Left forelimb (tissue), 1 donor: ENCODE data around the gene RPL38.
A peak's percentile ranks its signal among the peaks of the same experiment; 100 is the strongest.

ENCODE experiments used
- DNase-seq: peaks from one replicate; pipeline ENCODE4 v3.0.0-alpha.2; 2018; ENCODE audit warnings: low spot score

RPL38 gene

DNA sequence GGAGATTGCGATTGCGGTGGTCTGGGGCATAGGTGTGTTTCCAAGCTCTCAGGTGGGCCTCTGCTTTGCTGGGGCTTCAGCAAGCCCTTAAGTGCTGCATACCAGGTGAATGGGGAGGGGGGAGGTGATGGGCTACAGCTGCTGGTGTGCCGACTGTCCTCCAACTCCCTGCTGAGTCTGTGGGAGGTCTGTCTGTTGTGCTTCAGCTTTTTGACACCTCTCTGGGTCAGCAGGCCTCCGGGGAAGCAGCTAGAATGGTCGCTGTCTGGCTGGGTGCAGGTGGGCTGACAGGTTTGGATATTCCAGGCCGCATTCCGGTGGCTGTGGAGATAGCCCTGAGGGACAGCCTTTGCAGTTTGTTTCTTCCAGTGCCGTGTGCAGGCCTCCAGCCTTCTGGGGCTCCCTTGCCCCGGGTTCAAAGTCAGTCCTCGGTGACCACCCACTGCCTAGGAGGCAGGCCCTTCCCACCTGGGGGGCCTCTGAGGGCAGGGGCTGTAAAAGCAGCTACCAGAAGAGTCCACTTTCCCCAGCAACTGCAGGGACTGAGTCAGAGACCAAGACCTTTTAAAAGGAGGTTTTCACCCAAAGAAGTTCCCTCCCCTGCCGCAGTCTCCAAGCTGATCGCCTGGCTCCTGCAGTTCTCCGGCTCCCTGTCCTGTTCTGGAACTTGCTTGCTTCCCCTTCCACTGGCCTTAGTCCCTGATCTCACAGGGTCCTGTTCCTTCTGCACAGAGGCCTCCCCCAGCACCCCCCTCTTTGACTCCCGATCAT, 7.8 kb downstream of the RPL38 start:
- DNase-seq = no peak

DNA sequence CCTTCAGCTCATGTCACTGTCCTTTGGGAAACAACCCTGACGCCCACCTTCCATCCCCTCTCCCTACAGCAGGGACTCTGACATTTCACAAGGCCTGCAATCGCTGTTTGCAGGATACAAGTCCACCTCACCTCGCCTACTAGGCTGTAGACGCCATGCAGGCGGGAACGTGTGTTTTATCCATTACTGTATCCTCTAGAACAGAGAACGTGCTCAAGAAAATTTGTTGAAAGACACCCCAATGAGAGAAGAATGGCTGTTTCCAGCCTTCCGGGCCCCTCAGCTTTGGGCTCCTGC, 8.4 kb downstream of the RPL38 start:
- DNase-seq = no peak

DNA sequence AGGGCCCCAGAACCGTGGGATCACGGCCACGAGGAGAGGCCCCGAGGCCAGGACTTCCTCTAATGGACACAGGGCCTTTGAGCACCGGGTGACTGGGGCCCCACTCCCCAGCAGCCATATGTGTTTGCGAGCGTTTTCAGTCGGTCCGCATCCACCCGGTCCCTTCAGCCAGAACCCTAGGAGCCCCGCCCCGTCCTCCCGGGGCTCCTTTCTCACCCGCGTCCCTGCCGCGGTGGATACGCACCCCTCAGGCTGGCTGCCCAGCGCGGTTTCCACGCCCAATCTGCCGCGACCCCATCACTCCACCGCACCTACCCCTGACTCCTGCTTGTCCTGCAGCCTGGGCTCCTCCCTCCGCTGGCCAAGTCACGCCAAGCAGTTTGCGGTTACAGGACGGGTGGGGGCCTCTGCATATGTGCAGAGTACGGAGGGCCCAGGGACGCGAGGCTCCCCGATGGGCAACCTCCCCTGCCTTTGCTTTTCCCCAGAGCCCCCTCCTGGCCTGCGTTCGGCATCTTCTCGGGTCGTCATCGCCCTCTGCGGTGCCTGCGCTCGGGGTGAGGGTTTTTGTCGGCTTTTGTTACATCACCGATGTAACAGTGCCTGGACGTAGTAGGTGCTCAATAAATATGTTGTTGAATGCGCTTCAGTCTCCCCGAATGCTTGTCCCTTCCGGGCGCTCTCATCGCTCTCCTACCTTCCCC, 8.9 kb downstream of the RPL38 start:
- DNase-seq = no peak

DNA sequence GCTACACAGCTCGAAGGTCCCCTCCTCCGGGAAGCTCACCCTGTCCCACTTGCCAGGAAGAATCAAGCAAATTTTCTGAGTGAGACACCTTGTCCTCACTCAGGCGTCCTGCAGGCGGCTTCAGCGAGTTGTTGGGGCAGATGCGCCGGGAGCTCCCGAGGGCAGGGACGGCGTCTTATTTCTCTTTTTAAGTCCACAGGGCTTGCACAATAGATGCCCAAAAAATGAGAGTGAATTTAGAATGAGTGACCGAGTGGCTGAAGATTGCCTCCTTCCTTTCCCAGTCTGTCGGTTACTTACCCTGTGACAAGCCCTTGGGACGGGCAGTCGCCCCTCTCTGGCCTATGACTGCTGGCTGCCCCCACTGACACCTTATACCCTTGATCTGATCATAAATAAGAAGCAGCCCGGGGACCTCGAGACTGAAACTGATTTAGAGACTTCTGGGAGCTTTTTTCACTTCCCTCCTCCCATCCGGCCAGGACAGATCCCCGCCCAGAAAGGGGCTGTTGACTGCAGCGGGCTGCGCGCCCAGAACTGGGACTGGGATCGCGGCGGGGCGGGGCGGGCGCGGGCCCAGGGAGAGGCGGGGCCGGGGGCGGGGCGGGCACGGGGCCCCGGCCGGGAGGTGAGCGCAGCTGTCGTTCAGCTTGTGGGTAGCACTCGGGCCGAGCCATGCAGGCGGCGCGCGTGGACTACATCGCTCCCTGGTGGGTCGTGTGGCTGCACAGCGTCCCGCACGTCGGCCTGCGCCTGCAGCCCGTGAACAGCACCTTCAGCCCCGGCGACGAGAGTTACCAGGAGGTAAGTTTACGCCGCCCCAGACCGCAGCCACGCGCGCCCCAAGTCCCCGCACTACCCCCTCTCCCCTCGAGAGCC, 9.7 kb downstream of the RPL38 start, which contains the start of gene TTYH2:
Gene TTYH2, plus strand, starts transcription at position 659 of the 879 bp plus-strand sequence. Its CDS starts 17 bp downstream, at position 676.
- peak; percentile 95 for DNase-seq

DNA sequence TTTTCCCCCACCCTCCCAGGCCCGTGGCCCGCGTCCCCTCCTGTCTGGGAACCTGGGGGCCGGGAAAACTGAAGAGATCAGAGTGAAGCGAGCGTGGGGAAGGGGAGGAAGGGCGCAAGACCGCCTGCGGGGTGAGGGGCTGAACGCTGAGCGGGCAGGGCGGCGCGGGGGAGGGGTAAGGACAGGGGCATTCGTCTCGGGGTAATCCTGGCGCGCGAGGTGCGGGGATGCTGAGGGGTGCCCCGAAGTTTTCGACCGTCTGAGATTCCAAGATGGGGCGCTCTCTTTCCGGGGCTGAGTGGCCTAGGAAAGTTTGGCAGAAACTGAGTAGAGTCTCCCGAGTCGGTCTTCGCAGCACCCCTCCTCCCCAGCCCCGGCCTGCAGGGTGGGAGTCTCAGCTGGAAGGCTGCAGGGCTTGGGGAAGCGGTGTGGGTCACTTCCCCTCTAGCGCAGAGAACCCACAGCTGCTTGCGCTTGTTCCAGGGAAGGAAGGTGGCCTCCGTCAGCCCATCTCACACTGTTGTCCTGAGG, 10.4 kb downstream of the RPL38 start:
- DNase-seq = no peak

DNA sequence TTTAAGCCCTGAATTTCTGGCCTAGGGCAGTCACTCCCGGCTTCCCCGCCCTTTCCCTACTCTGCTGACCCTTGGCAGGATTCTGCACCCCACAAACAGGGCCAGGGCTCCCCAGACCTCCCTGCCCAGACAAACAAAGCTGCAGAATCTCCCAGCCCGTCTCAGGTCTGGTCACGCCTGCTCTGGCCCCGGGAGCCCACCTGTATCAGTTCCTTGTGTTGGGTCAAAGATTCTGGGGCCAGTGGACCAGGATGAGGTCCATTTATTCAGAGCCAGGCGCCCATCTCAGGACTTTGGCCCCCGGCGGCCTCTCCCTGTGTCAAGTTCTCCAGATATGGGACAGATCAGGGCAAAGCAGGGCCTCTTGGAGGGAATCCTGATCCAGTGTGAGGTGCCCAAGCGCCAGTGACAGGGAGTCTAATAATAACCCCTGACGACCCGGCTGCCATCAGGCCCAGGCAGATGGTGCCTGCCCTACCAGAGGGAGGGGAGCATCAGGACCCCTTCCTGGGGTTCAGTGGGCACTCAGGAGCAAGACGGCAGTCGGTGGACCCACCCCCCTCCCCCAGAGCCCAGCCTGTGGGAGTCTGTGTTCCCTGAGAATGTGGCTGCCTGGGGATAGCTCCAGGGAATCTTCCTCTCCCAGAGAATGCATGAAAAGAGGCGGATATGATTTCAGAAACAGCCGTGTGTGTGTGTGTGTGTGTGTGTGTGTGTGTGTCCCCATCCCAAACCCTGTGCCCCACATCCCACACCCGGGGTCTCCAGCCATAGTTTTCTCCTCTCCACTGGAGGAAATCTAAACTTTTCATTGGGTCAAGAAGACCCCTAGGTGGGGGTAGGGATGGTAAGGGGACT, 11.2 kb downstream of the RPL38 start:
- DNase-seq = no peak

DNA sequence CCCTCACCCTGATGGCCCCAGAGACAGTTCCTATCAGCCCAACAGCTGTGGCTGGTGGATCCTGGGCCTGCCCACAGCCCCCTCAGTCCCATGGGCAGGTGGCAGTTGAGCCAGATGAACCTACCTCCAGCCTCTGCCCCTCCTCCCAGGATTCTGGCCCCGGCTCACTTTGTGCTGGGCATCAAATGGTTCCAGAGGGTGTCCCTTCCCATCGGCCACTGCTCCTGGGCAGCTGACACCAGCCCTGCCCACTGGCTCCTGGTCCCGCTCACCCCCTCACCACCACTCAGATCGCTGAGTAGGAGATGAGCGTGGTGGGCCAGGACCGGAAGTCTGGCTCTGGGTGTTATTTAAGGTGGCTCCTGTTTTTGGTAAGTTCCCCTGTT, 11.9 kb downstream of the RPL38 start:
- no peak for DNase-seq

DNA sequence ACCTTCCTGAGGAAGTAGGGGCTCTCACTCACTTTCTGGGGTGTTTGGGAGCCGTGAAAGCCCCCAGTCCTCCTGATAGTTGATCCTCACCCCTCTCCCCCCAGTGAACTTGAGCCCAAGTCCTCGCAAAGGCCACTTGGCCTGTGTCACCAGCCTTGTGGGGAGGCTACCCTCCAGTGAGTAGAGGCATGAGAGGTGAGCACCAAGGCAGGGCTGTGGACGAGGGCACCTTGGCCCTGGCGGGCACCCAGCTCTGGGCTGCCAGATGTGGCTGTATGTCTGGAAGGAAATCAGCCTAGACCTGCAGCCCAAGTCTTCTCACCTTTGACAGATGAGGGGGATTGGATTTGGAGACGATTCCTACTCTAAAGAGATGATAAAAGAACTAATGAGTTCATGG, 13.0 kb downstream of the RPL38 start:
- no peak for DNase-seq

DNA sequence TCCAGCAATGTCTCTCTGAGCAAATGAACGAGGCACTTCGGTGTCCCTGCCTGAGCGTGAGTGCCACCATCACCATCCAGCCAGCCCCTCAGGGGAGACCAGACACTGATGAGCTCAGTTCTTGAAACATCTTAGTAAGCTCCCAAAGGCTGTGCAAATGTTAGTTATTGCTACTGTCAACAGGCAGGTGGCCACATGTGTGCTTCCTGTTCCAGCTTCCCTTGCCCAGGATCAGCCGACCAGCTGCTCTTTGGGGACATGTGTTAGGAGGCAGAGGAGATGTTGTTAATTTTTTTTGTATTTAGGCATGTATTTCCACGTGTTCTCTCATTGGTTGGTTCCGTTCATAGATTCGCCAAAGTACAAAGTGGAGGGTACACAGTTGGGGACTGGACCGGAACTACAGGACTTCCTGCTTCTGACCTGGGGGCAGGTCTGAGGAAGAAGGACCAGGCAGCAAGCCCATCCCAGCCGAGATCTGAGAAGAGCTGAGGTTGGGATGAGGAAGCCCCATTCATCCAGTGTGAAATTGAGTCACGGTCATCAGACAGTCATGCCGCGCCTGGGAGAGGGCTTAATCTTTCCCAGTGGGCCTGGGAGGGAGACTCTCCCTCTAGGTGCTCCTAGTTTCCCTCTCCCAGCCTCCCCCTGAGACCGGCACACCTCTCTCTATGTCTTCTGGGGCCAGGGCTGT, 13.7 kb downstream of the RPL38 start:
- DNase-seq = no peak

DNA sequence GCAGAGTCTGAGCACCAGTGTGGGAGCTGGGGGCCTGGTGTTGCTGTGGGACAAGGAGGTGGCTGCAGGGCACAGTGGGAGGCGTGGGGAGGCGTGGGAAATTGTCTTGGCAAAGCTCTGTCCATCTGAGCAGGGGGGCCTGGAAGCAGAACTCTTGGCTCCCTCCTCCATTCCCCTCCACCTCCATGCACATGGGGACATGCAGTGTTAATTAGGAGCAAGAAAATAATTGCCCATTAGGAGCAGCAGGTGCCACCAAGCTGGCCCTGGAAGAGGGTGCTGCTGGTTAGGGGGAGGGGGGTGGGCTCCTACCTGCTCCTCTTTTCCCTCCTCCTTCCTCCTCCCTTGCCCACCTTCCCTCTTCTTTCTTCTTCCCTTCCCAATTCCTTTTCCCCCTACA, 14.4 kb downstream of the RPL38 start:
- DNase-seq = no peak

DNA sequence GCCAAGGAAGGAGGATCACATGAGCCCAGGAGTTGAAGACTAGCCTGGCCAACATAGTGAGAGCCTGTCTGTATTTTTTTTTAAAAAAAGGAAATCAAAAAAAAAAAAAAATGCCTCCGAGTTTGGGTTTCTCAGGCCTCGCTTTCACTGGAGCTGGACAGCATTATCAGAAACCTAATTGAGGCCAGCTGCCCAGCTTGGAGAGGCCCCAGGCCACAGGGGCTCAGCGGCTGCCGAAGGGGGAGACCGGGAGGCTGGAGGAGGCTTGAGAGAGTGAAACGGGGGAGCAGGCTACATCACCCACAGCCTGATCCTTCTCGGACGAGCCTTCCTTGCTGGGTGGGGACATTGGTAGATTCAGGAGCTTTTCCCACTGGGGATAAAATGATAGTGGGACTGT, 15.0 kb downstream of the RPL38 start:
- no peak for DNase-seq

DNA sequence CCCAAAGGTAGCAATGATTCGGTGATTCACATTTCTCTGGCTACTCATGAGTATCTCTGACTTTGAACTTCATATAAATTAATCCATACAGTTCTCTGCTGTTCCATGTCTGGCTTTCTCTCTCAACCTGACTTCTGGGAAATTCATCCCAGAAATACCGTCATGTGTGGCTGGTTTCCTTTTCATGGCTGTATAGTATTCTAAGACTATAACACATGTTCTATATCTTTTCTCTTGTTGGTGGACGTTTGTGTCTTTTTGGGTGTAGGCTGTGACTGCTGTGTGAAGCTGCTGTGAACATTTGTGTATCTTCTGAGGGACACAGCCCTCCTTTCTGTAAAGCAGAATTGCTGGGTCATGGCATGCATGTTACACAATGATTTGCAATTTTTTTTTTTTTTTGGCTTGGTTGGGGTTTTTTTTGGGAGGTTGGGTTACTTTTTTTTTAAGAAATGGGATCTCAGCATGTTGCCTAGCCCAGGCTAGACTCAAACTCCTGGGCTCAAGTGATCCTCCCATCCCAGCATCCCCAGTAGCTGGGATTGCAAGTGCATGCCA, 16.2 kb downstream of the RPL38 start:
- DNase-seq = no peak

DNA sequence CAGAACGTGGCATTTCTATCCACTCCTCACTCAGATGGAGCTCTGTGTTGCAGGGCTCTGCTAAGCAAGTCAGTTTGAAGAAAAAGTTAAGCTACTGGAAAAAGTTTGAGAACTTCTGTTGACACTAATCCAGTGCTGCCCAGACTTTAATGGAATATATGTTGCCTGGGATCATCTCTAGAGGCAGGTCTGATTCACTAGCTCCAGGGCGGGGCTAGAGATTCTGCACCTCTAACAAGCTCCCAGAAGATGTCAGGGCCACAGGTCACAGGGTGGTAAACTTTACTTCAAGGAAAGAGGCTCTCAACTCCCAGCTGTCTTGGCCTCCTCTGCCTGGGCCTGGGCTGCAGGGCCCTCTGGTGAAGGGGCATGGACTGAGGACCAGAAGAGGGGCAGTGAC, 16.7 kb downstream of the RPL38 start:
- no peak for DNase-seq

DNA sequence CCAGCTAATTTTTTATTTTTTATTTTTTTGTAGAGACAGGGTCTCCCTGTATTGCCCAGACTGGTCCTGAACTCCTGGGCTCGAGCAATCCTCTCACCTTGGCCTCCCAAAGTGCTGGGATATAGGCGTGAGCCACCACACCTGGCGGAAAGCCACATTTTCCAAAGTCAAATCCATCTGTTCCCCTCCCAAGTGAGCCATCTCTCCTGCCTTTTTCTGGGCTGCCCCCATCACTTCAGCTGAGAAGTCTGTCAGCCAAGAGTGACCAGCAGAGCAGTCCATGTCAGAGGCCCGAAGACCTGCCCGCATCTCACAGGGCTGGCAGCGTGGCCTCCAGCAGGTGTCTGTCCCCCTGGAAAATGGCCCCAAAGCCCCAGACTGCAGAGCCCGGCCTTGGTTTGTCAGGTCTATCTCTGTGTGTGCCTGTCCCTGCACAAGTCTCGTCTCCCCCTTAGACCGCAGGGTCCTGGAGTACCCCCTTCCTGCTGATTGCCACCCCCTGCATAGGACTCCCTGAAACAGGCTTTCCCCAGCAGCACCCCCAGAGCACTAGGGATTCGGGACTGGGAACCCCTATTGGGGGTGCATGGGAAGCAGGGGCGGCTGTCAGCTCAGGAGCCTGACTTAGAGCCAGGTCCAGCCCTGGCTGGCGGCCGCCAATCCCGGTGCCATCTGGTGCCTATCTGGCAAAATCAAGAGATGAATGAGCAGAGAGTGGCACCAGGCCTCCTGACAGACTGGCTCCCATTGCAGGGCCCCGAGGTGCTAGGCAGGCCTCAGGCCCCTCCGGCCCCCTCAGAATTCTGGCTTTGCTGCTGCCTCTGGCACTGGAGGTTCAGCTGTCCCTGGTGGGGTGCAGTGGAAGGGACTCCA, 17.7 kb downstream of the RPL38 start:
- no peak for DNase-seq

DNA sequence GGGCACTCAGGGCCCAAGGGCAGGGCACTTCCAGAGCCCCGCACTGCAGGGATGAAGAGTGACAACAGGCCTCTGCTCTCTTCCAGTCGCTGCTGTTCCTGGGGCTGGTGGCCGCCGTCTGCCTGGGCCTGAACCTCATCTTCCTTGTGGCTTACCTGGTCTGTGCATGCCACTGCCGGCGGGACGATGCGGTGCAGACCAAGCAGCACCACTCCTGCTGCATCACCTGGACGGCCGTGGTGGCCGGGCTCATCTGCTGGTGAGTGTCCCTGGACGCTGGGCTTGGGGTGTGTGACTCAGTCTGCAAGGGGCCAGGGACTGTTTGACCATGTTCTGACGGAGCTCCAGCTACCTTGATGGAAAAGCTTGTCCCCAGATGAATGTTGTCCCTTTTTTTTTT, 18.9 kb downstream of the RPL38 start:
- no peak for DNase-seq

DNA sequence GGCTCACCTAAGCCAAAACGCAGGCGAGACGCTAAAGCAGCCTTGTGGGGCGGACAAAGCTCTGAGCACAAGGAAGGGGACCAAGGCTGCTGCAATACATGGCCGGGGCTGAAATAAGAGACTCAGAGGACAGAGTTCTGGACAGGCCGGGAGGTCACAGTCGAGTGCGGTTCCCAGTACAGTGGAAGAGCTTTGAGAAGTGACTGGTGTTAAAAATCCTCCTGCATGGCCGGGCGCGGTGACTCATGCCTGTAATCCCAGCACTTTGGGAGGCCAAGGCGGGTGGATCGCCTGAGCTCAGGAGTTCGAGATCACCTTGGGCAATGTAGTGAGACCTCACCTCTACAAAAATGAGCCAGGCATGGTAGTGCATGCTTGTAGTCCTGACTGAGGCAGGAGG, 20.4 kb downstream of the RPL38 start:
- no peak for DNase-seq

DNA sequence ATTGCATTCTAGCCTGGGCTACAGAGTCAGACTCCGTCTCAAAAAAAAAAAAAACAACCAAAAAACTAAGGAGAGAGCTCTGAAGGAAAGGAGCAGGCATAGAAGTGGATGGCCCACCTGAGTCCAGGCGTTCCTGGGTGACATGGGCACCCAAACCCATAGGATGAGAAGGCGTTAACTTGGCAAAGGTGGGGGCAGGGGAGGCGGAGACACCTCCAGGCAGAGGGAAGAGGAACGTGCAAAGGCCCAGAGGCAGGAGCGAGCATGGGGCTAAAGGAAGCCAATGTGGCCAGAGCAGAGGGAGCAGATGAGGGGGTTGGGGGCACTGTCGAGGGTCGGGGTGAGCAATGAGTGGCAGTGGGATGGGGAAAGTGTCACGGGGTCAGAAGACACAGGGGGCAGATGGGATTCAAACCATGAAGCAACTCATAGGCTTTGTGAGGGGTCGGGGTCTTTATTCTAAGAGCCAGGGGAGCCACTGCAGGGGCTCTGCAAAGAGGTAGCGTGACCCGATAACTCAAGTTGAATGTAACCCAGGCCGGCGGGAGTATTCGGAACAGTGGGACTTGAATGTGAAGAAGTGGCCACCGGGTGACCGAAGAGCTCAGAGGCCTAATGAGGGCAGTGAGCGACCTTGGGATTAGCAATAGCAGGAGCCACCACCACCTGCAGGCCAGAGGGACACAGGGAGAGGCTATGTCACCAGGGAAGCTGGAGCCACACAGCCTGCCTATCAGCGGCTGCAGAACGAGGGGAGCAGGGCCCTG, 21.7 kb downstream of the RPL38 start:
- no peak for DNase-seq

DNA sequence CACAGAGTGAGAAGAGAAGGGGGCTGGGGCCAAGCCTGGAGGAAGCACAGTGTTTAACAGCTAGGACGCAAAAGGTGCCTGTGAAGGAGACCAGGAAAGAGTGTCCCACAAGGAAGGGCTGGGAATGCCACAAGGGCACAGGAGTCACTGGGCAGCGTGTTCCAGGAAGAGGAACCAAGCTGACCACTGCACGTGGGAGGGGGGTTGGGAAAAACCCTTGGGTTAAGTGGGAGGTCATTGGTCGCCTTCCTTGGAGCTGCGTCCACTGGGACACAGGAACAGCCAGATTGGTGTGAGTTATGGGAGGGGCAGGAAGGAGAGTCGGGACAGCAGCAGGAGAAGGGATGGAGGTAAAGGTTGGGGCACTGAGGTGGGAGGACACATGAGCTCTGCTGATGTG, 22.8 kb downstream of the RPL38 start:
- DNase-seq = no peak
